GM10266 (cell line): ENCODE data around the gene PCYT1A.
"Not testable (repeated sequence)": the region's sequence is repeated elsewhere in the genome, so short reads cannot be mapped to it uniquely, and the experiment has no call there.

Source experiments
- DNase-seq: peaks from one replicate; pipeline ENCODE4 v3.0.0; 2012; ENCODE audit errors: extremely low spot score
- TF ChIP-seq, protein P1 (sequence below): IDR thresholded peaks from 2 replicates; pipeline ENCODE4 v1.5.1; 2012; ENCODE audit warnings: mild to moderate bottlenecking, low read depth; ENCODE audit not compliant: control insufficient read depth, insufficient read depth; ENCODE audit errors: missing control alignments

PCYT1A gene

DNA sequence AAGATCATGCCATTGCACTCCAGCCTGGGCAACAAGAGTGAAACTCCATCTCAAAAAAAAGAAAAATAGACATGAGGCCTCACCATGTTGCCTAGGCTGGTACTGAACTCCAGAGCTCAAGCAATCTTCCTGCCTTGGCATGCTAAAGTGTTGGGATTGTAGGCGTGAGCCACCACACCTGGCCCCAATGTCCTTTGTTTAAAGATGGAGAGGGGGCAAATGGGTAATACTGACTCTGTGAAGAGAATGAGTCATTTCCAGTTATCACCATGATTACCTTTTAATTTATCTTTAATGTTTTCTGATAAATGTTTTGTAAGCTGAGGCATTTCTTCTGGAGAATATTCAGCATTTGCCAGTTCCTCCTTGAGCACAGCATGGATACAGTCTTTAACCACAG, 28.3 kb upstream of the PCYT1A start:
- DNase-seq: no peak
- TF ChIP-seq, protein P1, sequence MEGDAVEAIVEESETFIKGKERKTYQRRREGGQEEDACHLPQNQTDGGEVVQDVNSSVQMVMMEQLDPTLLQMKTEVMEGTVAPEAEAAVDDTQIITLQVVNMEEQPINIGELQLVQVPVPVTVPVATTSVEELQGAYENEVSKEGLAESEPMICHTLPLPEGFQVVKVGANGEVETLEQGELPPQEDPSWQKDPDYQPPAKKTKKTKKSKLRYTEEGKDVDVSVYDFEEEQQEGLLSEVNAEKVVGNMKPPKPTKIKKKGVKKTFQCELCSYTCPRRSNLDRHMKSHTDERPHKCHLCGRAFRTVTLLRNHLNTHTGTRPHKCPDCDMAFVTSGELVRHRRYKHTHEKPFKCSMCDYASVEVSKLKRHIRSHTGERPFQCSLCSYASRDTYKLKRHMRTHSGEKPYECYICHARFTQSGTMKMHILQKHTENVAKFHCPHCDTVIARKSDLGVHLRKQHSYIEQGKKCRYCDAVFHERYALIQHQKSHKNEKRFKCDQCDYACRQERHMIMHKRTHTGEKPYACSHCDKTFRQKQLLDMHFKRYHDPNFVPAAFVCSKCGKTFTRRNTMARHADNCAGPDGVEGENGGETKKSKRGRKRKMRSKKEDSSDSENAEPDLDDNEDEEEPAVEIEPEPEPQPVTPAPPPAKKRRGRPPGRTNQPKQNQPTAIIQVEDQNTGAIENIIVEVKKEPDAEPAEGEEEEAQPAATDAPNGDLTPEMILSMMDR: no peak

DNA sequence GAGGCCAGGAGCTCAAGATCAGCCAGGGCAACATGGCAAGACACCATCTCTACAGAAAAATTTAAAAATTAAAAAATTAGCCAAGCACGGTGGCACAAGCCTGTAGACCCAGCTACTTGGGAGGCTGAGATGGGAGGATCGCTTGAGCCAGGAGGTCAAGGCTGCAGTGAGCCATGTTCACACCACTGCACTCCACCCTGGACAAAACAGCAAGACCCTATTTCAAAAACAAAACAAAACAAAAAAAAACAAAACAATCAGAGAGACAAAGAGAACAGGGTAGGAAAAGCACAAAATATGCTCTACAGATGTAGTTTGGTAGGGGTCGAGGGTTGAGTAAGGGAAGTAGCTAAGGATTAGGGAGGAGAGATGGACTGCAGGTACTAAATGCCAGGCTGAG, 27.1 kb upstream of the PCYT1A start:
- TF ChIP-seq, protein P1: no peak
- no peak for DNase-seq

DNA sequence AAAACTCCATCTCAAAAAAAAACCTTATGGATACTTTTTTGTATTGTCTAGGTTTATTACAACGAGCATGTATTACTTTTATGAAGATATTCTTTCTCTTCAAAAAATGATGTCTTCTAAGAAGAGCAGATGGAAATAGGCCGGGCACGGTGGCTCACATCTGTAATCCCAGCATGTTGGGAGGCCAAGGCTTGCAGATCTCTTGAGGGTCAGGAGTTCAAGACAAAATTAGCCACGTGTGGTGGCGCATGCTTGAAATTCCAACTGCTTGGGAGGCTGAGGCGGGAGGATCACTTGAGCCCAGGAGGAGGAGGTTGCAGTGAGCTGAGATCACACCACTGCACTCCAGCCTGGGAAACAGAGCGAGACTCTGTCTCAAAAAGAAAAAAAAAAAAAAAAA, 26.6 kb upstream of the PCYT1A start:
- DNase-seq: not testable (repeated sequence)

DNA sequence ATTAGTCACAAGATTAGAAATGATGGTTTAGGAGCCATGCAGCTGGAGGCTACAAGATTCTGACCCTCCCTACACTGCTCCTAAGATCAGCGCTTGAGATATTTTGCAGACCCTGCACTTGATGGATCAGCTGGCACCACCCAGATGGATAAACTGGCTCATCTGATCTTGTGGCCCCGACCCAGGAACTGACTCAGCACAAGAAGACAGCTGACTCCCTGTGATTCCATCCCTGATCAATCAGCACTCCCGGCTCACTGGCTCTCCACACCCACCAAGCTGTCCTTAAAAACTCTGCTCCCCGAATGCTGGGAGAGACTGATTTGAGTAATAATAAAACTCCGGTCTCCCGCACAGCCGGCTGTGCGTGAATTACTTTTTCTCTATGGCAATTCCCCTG, 15.4 kb upstream of the PCYT1A start:
- not testable (repeated sequence) for DNase-seq

DNA sequence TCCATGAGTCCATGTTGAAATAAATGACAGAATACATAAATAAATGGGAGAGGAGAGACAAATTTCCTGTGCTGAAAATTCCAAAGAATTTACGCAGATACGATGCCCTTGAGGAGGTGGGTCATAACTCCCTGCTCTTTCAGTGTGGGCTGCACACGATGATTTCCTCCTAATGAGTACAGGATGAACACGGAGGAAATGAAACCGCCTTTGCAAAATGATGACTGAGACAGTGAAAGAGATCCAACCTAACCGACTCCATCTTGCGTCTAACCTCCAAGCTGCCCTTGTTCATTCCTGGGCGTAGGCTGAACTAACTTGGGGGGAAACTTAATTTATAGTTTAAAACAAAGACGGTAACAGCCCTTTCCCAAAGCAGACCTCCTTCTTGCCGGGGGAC, 15.0 kb upstream of the PCYT1A start:
- DNase-seq: not testable (repeated sequence)

DNA sequence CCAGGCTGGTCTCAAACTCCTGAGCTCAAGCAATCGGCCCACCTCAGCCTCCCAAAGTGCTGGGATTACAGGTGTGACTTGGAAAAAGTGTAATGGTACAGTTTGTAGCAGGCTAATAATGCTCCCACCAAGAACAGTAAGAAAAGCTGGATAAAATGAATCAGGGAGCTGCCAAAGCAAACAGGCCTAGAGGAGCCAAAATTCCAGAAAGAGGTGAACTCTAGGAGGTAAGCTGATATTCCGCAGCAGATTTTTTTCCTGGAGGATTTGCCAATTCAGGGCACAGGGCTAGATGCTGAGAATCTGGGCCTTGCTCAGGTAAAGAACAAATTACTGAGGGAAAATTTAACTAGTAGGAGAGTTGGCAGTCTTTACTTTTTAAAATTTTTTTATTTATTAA, 11.0 kb upstream of the PCYT1A start:
- no peak for DNase-seq
- TF ChIP-seq, protein P1: no peak

DNA sequence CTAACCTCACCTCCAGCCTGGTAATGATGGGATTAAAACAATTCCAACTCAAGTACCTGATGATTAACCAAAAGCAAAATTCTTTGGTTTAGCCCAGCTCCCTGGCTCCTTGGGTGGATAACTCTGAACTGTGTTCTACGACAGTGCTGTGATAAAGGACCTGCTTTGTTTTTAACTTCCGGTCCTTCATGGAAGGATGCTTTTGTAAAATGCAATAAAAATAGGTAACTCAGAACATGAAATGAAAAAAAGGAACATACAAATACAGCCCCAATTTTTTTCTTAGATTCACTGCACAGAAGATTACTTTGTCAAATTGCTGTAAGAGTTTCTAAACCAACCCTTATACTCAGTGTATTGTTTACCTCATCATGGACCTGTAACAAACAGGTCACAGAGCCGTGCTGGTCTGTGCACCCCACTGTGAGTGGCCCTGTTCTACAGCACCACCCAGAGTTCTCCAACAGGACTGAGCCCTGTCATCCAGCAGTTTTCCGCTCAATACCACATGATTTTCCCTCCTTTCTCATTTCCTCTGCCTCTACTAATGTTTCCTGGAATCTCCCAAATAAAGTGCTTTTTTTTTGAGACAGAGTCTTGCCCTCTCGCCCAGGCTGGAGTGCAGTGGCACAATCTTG, 4.9 kb upstream of the PCYT1A start:
- DNase-seq: peak; percentile 65
- TF ChIP-seq, protein P1: peak; percentile 36

DNA sequence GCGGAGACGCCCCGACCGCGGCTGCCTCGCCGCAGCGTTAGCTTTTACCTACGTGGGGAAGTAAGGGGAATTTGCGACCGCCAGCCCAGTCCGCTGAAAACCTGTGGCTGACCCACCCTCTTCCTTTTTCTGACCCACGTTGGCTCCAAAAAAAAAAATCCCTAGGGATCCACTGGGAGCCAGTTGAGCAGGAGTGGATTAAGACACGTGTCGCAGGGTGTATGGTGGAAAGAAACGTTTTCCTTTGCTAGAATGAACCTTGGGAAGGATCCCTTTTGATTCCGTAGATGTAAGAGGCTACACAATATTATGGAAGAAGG, 575 bp upstream of the PCYT1A start:
- TF ChIP-seq, protein P1: no peak
- DNase-seq: no peak

DNA sequence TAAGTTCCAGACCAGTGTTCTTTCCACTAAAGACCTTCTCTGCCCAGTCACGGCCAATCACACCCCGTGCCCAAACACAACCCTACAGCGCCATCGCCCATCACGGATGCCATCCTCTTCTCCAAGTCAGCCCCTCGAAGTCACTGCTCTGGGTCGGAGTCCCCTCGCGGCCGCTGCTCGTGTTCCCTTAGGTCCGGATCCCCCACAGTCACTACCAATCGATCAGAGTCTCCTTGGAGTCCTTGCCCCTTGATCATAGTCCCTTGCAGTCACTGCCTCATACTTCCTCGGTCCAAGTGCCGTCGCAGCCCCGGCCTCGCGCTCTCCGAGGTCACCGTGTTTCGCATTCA, 461 bp downstream of the PCYT1A start:
- DNase-seq: peak; percentile 62

More for the DNA sequence above, 461 bp downstream of the PCYT1A start:
- TF ChIP-seq, protein P1: no peak
